Endothelial cell (in vitro differentiated cells): ENCODE results near the gene SLC9A9. TPM values are rescaled to one million over a fixed set of nuclear protein-coding genes. Genes with fewer than 3 reads are reported as not detected.

ENCODE experiments used
- DNase-seq: peaks from one replicate; pipeline ENCODE4 v3.0.0; 2021; ENCODE audit warnings: low spot score
- H3K27ac Mint-ChIP-seq: one replicate; pipeline ENCODE4 v1.8.0; 2021; ENCODE audit warnings: mixed read lengths, inconsistent platforms; ENCODE audit not compliant: unreplicated experiment
- H3K27me3 Mint-ChIP-seq: one replicate; pipeline ENCODE4 v1.8.0; 2021; ENCODE audit warnings: mild to moderate bottlenecking, moderate library complexity, mixed read lengths, inconsistent platforms; ENCODE audit not compliant: unreplicated experiment
- H3K36me3 Mint-ChIP-seq: one replicate; pipeline ENCODE4 v1.8.0; 2021; ENCODE audit warnings: mild to moderate bottlenecking, low read depth, mixed read lengths, inconsistent platforms; ENCODE audit not compliant: unreplicated experiment
- H3K4me1 Mint-ChIP-seq: one replicate; pipeline ENCODE4 v1.8.0; 2021; ENCODE audit warnings: mild to moderate bottlenecking, mixed read lengths, inconsistent platforms; ENCODE audit not compliant: unreplicated experiment
- H3K4me3 Mint-ChIP-seq: one replicate; pipeline ENCODE4 v1.8.0; 2021; ENCODE audit warnings: mild to moderate bottlenecking, mixed read lengths, inconsistent platforms; ENCODE audit not compliant: unreplicated experiment
- H3K9me3 Mint-ChIP-seq: one replicate; pipeline ENCODE4 v1.8.0; 2021; ENCODE audit warnings: mixed read lengths, inconsistent platforms; ENCODE audit not compliant: unreplicated experiment
- total RNA-seq: library from RNA; stranded (reverse); fragmentation: NEBNext Ultra II Directional; extraction: Animal tissue kit (Norgen Biotek cat#: 25700); gene quantifications from one replicate; pipeline ENCODE4 v1.2.1, GENCODE V29; 2021; ENCODE audit not compliant: unreplicated experiment
- TF ChIP-seq, protein P1 (sequence below): fragments of 200-600 bp; sonication (generic); IDR thresholded peaks from one replicate; pipeline ENCODE4 v1.5.0; 2021; ENCODE audit warnings: antibody characterized with exemption; ENCODE audit not compliant: unreplicated experiment

Gene SLC9A9
- total RNA-seq, 1 donor from 2014 or later, result 7.9 TPM

DNA sequence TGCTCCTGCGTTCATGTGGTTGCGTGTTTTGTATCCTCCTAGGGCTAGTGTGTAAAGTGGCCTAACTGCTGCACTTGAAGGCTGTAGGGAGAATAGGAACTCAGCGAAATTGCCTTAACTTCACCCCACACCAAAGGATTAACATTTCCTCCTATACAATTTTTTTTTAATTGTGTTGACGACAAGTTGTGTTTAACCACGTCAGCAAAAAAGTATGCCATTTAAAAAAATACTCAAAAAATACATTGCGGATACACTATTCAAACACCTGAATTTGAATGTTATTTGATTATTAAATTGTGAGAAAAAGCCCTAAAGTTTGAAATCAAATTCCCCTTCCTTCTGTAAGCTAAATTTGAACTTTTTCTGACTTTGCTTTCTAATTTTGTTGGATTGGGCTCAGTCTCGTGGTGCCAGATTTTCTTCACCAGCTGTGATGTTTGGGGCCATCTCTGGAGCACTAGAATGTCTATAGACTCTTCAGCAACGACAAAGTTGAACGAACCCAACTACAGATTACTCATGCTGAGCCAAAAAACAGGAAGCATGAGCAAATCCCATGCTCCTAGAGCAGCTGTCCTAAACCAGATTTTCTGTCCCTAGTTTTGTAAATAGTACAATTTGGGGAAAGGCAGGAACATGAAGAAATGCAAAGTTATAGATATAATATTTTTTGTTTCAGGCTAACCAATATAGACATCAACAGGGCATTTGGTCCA lies 8.1 kb upstream of the SLC9A9 start:
- DNase-seq, result no peak
- TF ChIP-seq, protein P1, sequence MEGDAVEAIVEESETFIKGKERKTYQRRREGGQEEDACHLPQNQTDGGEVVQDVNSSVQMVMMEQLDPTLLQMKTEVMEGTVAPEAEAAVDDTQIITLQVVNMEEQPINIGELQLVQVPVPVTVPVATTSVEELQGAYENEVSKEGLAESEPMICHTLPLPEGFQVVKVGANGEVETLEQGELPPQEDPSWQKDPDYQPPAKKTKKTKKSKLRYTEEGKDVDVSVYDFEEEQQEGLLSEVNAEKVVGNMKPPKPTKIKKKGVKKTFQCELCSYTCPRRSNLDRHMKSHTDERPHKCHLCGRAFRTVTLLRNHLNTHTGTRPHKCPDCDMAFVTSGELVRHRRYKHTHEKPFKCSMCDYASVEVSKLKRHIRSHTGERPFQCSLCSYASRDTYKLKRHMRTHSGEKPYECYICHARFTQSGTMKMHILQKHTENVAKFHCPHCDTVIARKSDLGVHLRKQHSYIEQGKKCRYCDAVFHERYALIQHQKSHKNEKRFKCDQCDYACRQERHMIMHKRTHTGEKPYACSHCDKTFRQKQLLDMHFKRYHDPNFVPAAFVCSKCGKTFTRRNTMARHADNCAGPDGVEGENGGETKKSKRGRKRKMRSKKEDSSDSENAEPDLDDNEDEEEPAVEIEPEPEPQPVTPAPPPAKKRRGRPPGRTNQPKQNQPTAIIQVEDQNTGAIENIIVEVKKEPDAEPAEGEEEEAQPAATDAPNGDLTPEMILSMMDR, result no peak
- H3K27ac Mint-ChIP-seq, result no peak overlapping the region
- H3K27me3 Mint-ChIP-seq, result peaks cover 2% of the 10 kb centered on the region
- H3K9me3 Mint-ChIP-seq, result no peaks in the 10 kb centered on the region
- H3K4me1 Mint-ChIP-seq, result peaks cover 12% of the 10 kb centered on the region
- H3K4me3 Mint-ChIP-seq, result no peak overlapping the region
- H3K36me3 Mint-ChIP-seq, result no peaks in the 10 kb centered on the region

DNA sequence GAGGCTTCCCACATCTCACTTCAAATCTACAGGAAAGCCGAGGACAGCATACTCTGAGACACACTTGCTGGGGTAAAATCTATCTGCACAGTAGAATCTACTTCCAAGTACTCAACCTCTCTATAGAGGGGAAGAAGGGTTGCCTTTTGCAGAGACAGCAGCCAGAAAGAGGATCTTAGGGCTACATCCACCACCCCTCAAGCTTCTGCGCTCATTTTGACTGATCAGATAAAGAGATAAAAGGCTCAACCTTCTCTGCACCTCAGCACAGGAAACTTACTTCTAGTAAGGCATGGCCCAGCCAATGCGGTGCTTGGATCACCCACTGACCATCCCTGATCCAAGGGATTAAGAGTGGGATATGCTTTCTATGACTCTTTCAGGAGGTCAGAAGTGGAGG lies 6.9 kb upstream of the SLC9A9 start:
- TF ChIP-seq, protein P1, result no peak
- H3K4me1 Mint-ChIP-seq, result peaks cover 2% of the 10 kb centered on the region
- H3K4me3 Mint-ChIP-seq, result no peak overlapping the region
- no peaks in the 10 kb centered on the region for H3K9me3 Mint-ChIP-seq
- no peaks in the 10 kb centered on the region for H3K36me3 Mint-ChIP-seq
- H3K27ac Mint-ChIP-seq, result no peak overlapping the region
- DNase-seq, result no peak
- H3K27me3 Mint-ChIP-seq, result no peaks in the 10 kb centered on the region

DNA sequence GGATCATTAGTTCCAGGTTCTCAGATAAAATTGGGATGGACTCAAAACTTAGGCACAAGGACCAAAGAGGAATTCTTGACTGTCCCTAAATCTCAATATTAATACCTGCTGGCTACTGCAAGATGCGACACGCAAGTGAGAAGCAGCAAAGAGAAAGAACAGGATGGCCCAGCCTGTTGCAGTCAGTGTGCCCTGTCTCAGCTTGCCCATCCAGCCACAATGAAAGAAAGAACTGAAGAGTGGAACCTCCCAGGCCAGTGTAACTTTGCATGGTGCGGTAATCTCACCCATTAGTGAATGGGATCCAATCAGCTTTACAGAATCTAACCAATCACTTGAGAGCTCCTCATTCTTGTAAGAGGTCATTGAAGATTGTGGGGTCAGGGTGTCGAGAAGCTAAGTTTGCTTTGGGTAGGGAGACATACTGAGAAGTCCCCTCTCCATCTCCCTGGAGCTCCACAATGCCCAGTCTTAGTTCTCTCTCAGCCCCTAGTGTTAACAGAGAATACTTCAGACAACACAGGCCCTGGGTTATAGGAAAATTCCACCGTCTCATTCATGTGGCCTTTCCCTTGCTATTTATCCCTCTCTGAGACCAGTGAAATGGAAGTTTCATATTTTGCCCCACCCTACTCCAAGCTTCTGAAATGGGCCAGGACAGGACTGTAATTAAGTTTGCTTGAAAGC lies 3.2 kb upstream of the SLC9A9 start:
- H3K4me3 Mint-ChIP-seq, result no peak overlapping the region
- H3K27ac Mint-ChIP-seq, result no peak overlapping the region
- H3K4me1 Mint-ChIP-seq, result peaks cover 22% of the 10 kb centered on the region
- DNase-seq, result no peak
- H3K36me3 Mint-ChIP-seq, result no peaks in the 10 kb centered on the region
- TF ChIP-seq, protein P1, result no peak
- H3K9me3 Mint-ChIP-seq, result no peaks in the 10 kb centered on the region
- H3K27me3 Mint-ChIP-seq, result no peaks in the 10 kb centered on the region

DNA sequence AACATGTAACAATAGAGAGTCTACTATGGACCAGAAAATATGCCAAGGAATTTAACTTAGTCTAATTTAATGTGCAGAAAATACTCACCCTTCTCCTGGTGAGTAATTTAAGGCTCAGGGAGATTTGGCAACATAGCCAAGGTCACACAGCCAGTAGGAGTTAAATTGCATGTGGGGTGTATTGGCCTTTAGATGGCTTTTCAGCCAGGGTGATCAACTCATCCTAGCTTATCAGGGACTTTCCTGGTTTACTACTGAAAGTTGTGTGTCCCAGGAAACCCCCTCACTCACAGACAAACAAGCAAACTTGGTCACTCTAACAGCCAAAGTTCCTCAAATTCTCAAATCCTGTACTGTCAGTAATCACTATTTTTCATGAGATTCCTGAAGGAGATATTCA lies 2.6 kb upstream of the SLC9A9 start:
- H3K27me3 Mint-ChIP-seq, result no peaks in the 10 kb centered on the region

More for the DNA sequence above, 2.6 kb upstream of the SLC9A9 start:
- Mint-ChIP-seq H3K36me3 (no peaks in the 10 kb centered on the region), H3K9me3 (no peaks in the 10 kb centered on the region), H3K4me3 (no peak overlapping the region), H3K4me1 (peaks cover 21% of the 10 kb centered on the region), H3K27ac (no peak overlapping the region)
- TF ChIP-seq, protein P1, result no peak
- DNase-seq, result no peak
